ENCODE results near the gene BPIFB2.

BPIFB2 gene

GRCh38 chr20:32984631-32985354 lies 22.7 kb upstream of the BPIFB2 start:
- no peak for DNase-seq (ENCODE audit: low read depth)

GRCh38 chr20:32985596-32985995 lies 21.9 kb upstream of the BPIFB2 start:
- no peak for DNase-seq (ENCODE audit: low read depth)

GRCh38 chr20:32986331-32986966 lies 21.1 kb upstream of the BPIFB2 start:
- DNase-seq (ENCODE audit: low read depth) = no peak

GRCh38 chr20:32987044-32987825 lies 20.3 kb upstream of the BPIFB2 start:
- no peak for DNase-seq (ENCODE audit: low read depth)

DNA sequence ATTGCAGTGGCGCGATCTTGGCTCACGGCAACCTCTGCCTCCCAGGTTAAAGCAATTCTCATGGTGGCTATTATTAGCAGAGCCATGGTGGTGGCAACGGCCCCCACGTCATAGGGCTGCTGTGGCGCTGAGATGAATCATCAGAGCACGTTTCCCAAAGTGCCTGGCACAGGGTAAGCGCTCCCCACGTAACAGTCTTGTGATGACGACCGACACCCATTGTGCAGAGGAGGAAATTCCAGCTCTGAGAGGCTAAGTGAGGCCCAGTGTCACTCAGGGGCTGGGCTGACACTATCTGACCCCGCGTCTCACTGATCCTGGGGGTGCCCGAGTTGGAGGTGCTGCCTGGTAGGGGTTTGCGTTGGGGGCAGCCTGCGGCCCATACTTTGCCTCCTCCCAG lies 19.5 kb upstream of the BPIFB2 start:
- no peak for DNase-seq (ENCODE audit: low read depth)

GRCh38 chr20:32989507-32990283 lies 17.8 kb upstream of the BPIFB2 start:
- DNase-seq (ENCODE audit: low read depth) = no peak

DNA sequence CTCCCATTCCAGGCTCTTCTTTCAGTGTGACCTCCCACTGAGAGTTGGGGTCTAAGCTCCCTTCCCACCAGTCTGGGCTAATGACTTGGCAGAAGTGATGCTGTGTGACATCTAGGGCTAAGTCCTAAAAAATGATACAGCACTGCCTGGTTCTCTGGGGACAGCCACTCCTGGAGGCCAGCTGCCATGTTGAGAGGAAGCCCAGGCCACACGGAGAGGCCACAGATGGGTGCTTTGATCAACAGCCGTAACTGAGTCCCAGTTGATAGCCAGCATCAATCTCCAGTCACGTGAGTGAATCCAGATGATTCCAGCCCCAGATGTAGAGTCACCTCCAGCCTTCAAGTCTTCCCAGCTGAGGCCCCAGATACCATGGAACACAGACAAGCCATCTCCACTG lies 17.1 kb upstream of the BPIFB2 start:
- DNase-seq (ENCODE audit: low read depth) = no peak

DNA sequence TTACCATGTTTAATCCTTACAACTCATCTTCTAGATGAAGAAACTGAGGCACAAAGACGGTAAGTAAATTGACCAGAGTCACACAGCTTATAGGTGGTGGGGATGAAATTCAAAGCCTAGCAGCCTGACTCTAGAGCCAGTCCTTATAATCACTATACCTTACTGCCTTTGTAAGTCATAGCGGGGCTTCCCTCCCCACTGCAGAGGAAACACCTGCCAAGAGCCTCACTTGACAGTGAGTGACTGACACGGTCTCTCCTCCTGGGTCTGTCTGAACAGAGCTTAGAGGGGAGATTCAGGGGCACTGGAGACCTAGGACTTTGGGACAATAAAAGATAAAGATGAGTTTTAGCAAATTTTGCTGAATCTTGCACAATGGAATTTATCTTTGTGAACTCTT lies 16.1 kb upstream of the BPIFB2 start:
- no peak for DNase-seq (ENCODE audit: low read depth)

DNA sequence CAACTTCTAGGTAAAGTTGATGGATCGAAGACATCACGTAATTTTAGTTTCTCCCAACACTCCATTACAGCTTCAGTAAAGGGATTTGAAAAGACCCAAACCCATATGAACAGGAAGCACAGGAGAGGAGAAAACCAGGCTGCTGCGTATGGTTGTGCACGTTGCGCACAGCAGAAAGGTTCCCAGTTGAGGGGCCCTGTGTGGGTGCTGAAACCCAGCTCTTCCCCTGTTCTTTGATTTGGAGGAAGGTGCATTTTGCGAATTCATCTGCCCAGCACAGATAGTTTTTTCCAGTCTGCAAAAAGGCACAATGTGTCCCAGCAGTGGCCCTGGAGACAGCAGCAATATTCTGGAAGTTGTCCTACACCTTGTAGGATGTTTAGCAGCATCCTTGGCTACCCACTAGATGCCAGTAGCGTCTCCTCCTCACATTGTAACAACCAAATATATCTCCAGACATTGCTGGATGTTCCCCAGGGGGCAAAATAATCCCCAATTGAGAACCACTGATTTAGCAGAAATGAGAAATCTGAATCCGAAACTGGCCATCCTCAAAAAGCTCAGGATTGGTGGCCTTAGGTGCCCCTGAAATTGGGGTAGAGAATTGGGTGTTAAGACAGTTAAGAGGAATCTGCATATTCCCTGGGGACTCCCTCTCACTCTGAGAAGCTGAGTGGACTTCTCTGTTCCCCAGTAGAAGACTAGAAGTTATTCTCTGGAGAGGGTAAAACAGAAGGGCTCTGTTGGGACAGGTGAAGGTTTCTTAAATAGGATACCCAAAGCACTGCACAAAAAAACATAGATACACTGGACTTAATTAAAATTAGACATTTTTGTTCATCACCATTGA lies 15.5 kb upstream of the BPIFB2 start:
- DNase-seq (ENCODE audit: low read depth) = no peak

DNA sequence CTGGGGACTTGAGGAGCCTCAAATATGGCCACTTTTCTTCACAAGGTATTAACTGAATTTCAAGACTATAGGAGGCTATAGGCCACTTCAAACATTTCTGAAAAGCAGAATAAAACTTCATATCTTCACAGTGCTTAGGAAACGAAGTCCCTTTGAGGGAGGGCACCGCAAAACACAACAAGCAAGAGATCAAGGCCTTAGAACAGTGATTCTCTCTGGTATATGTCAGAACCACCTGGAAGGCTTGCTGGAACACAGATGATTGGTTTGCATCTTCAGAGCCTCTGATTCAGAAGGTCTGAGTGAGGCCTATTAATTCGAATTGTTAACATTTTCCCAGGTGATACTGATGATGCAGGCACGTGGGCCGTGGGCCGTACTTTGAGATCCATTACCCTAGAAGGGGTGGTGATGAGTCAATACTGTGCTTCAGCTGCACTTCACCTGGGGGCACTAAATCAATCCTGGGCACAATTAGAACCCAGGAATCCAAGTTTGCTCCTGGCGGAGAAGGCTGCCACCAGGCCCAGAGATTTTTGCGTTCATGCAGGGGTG lies 13.9 kb upstream of the BPIFB2 start:
- no peak for DNase-seq (ENCODE audit: low read depth)

GRCh38 chr20:32995802-32996201 lies 11.7 kb upstream of the BPIFB2 start:
- no peak for DNase-seq (ENCODE audit: low read depth)

GRCh38 chr20:32997431-32997830 lies 10.1 kb upstream of the BPIFB2 start:
- DNase-seq (ENCODE audit: low read depth) = no peak

DNA sequence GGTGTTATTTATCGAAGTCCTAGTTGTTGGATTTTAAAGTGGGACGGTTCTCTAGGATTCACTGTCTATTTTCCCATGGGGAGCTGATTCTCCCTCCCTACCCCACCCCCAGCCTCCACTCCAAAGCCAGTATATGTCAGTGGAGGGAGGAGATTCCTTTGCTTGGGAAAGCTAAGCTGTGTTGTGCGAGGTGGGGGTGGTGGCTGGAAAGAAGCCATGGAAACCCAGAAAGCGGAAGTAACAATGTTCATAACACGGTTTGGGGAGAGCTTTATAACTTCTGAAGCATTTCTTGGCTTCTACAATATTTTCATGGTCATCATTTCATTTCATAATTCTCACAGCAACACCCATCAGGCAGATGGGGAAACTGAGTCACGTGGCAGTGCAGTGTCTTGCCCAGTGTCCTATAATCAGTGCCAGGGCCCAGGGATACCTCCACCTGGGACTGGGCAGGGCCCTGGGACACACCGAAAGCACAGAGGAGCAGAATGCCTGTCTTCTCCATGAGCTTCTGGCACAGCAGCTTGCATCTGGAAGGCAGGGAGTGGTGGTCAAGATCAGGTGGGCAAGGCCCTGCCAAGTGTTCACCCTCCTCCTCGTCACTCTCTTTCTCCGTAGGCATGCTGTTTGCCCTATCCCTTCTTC lies 7.8 kb upstream of the BPIFB2 start:
- DNase-seq (ENCODE audit: low read depth) = no peak

- DNase-seq (ENCODE audit: low read depth) = no peak
Measured at GRCh38 chr20:33000802-33001466, 6.6 kb upstream of the BPIFB2 start.

GRCh38 chr20:33002087-33002808 lies 5.3 kb upstream of the BPIFB2 start:
- DNase-seq (ENCODE audit: low read depth) = no peak

DNA sequence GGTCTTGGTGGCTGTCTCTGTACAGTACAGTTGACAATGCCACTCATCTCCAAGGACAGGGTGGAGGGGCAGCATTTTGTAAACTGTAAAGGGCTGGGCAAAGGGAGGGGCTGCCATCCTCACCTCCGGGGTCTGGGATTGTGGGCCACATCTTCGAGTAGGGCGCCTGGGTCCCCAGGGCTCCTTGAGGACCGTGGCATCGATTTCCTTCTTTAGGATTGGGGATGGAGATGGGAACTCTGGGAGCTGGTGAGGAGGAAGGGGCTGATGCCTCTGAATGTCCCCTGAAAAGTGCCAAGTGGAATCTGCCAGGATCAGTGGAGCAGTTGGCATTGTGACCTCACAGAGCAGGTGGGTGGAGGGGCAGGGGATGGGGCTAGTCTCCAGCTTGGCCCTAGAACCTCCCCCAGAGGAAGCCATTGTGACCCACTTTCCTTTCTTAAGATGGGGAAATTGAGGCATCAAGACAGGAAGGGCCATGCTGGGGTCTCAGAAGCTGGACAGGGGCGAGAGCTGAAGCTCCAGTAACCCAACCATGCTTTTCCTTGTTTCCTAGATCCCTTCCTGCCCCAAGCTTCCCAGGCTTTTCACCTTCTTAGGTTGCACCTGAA lies 3.3 kb upstream of the BPIFB2 start, which contains the start of gene SUN5:
Gene SUN5 (minus strand): TSS at position 293 of the 611 bp plus-strand sequence. CDS start 93 bp downstream, at position 200.
- DNase-seq (ENCODE audit: low read depth) = no peak

DNA sequence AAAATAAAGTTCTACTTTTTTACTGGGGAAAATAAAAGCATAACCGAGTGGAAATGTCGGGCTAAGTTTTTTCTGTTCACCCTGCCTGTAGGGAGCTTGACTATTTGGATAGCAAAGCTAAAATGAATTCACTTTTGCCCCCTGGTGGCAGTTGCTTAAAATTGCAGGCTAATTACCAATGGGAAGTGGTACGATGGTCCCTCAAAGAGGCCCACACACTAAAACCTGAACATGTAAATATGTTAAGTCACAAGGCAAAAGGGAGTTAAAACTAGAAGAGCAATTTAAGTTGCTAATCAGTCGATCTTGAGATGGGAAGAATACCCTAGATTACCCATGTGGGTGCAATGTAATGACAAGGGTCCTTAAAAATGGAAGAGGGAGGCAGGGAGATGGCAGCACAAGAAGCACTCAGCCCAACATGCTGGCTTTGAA lies 2.4 kb upstream of the BPIFB2 start:
- no peak for DNase-seq (ENCODE audit: low read depth)

- no peak for DNase-seq (ENCODE audit: low read depth)
Measured at GRCh38 chr20:33005908-33006775, 1.4 kb upstream of the BPIFB2 start.
